ENCODE data around the gene CADM2. TPM values are rescaled to one million over a fixed set of nuclear protein-coding genes. Genes with fewer than 3 reads are reported as not detected.

CADM2 gene
- total RNA-seq, 1 experiment from 2014 or later, result not detected

GRCh38 chr3:84967767-84968581 is 9.2 kb downstream of the CADM2 start:
- CTCF ChIA-PET, result no interaction called here

More at GRCh38 chr3:84967767-84968581, 9.2 kb downstream of the CADM2 start:
- ATAC-seq (no peak), DNase-seq (ENCODE audit: low read depth, low spot score) (no peak)
- no peaks in the 10 kb centered on the region for H3K36me3 ChIP-seq (ENCODE audit: control insufficient read depth in 1 of 2, insufficient read depth in 2 of 2, low read length in 2 of 2)
- H3K9me2 ChIP-seq (ENCODE audit: insufficient read depth), result no peaks in the 10 kb centered on the region
- H3K79me2 ChIP-seq (ENCODE audit: insufficient read depth, low read length), result no peaks in the 10 kb centered on the region
- no peak overlapping the region for H3K4me2 ChIP-seq (ENCODE audit: low read length)
- RAD21 ChIA-PET (ENCODE audit: low non-redundant PET in 1 of 2, low total read pairs in 2 of 2, uncharacterized antibody in 2 of 2, unreplicated experiment in 2 of 2), result no interaction called here
- H3K27me3 ChIP-seq (ENCODE audit: insufficient read depth, low read length), result no peaks in the 10 kb centered on the region
- intact Hi-C loops (cut with micrococcal nuclease), result no loop called here
- no peak for TF ChIP-seq TCF7L2 (IDR thresholded peaks at IDR 0.05; ENCODE audit: borderline replicate concordance, extremely low read depth, insufficient read depth, insufficient read length)
- no peak for TF ChIP-seq POLR2AphosphoS5 (IDR thresholded peaks at IDR 0.05; ENCODE audit: low read depth, low read length)
- TF ChIP-seq MAX (IDR thresholded peaks at IDR 0.05), result no peak
- TF ChIP-seq SP1 (IDR thresholded peaks at IDR 0.05; ENCODE audit: low read depth), result no peak
- TF ChIP-seq CTCF (IDR thresholded peaks at IDR 0.05 in 2 of 3, conservative IDR thresholded peaks at IDR 0.05 in 1 of 3; ENCODE audit: borderline replicate concordance in 1 of 3, insufficient read depth in 1 of 3, low read depth in 2 of 3, low read length in 2 of 3), result no peak
- TF ChIP-seq REST (IDR thresholded peaks at IDR 0.05; ENCODE audit: low read depth), result no peak
- TF ChIP-seq ATF3 (IDR thresholded peaks at IDR 0.05), result no peak
- TF ChIP-seq ZNF274 (IDR thresholded peaks at IDR 0.05; ENCODE audit: low read depth, low read length), result no peak
- no peak for TF ChIP-seq SRF (IDR thresholded peaks at IDR 0.05; ENCODE audit: low read depth)
- TF ChIP-seq POLR2A (IDR thresholded peaks at IDR 0.05; ENCODE audit: borderline replicate concordance, extremely low read depth, insufficient read depth, insufficient read length), result no peak
- BruUV-seq (replicated peaks), result no TSS peak
- no peaks in the 10 kb centered on the region for H4K20me1 ChIP-seq (ENCODE audit: insufficient read depth)
- H2AFZ ChIP-seq (ENCODE audit: low read depth, low read length, poor library complexity, severe bottlenecking), result no peak overlapping the region
- H3K27ac ChIP-seq (ENCODE audit: low read depth, low read length), result no peak overlapping the region
- H3K4me1 ChIP-seq (ENCODE audit: control insufficient read depth in 1 of 2, insufficient read depth in 2 of 2, low read length in 2 of 2), result no peaks in the 10 kb centered on the region
- H3K4me3 ChIP-seq (replicated peaks in 1 of 2; ENCODE audit: low read depth in 1 of 2, low read length in 2 of 2), result no peak overlapping the region
- POLR2A ChIA-PET, result no interaction called here
- peaks cover 6 to 11% of the 10 kb centered on the region in 2 experiments; a peak in 2 of 4 replicates for H3K9me3 ChIP-seq (ENCODE audit: control insufficient read depth in 1 of 2, insufficient read depth in 1 of 2, low read depth in 1 of 2, low read length in 2 of 2)
- no peak overlapping the region for H3K9ac ChIP-seq (ENCODE audit: low read length)
